Activated gamma-delta T cell treated with Interleukin-2 at 50 U/mL for 16 hours (primary cell): ENCODE data around the gene DCLK2.

Experiments used
- DNase-seq: peaks from one replicate; pipeline ENCODE4 v3.0.0-alpha.2; 2020

Gene DCLK2

GRCh38 chr4:150212927-150213326, 134.7 kb downstream of the DCLK2 start:
- DNase-seq, result no peak

- DNase-seq, result no peak
Measured at GRCh38 chr4:150215601-150216000, 137.4 kb downstream of the DCLK2 start.

GRCh38 chr4:150216726-150217125, 138.5 kb downstream of the DCLK2 start:
- no peak for DNase-seq

GRCh38 chr4:150217192-150217591, 138.9 kb downstream of the DCLK2 start:
- DNase-seq, result no peak

- DNase-seq, result no peak
Measured at GRCh38 chr4:150217808-150218207, 139.6 kb downstream of the DCLK2 start.

- DNase-seq, result no peak
Measured at GRCh38 chr4:150218447-150218846, 140.2 kb downstream of the DCLK2 start.

GRCh38 chr4:150219841-150220240, 141.6 kb downstream of the DCLK2 start:
- no peak for DNase-seq

- no peak for DNase-seq
Measured at GRCh38 chr4:150224896-150225591, 146.8 kb downstream of the DCLK2 start.

GRCh38 chr4:150229520-150229919, 151.3 kb downstream of the DCLK2 start:
- no peak for DNase-seq

- no peak for DNase-seq
Measured at GRCh38 chr4:150230561-150230960, 152.3 kb downstream of the DCLK2 start.

GRCh38 chr4:150231107-150231770, 153.0 kb downstream of the DCLK2 start:
- no peak for DNase-seq

- no peak for DNase-seq
Measured at GRCh38 chr4:150232029-150232428, 153.8 kb downstream of the DCLK2 start.

GRCh38 chr4:150234246-150234645, 156.0 kb downstream of the DCLK2 start:
- no peak for DNase-seq

- no peak for DNase-seq
Measured at GRCh38 chr4:150235317-150235716, 157.1 kb downstream of the DCLK2 start.

GRCh38 chr4:150235808-150236271, 157.6 kb downstream of the DCLK2 start:
- no peak for DNase-seq

GRCh38 chr4:150236626-150237025, 158.4 kb downstream of the DCLK2 start:
- DNase-seq, result no peak

GRCh38 chr4:150237110-150237872, 159.0 kb downstream of the DCLK2 start:
- no peak for DNase-seq

GRCh38 chr4:150238591-150238990, 160.3 kb downstream of the DCLK2 start:
- no peak for DNase-seq

- no peak for DNase-seq
Measured at GRCh38 chr4:150240011-150240410, 161.8 kb downstream of the DCLK2 start.

GRCh38 chr4:150242820-150243458, 164.7 kb downstream of the DCLK2 start:
- DNase-seq, result no peak

GRCh38 chr4:150243932-150244331, 165.7 kb downstream of the DCLK2 start:
- no peak for DNase-seq

- DNase-seq, result no peak
Measured at GRCh38 chr4:150244600-150244999, 166.4 kb downstream of the DCLK2 start.

GRCh38 chr4:150247184-150247583, 168.9 kb downstream of the DCLK2 start:
- DNase-seq, result no peak
